WTC11 (cell line): ENCODE data around the gene SYT17. TPM values are rescaled to one million over a fixed set of nuclear protein-coding genes. Genes with fewer than 3 reads are reported as not detected.

Experiments used
- ATAC-seq: fragments of 200-7000 bp; cut with Tn5 transposase; 2 replicates; pipeline ENCODE4 v1.10.0; 2021; ENCODE audit warnings: mild to moderate bottlenecking, moderate library complexity
- CTCF ChIA-PET: fragments of 300-600 bp; sonication (Branson Sonifier 250); formaldehyde crosslinking; loops from one replicate; lab custom pipeline; 2021; ENCODE audit warnings: antibody characterized with exemption; lab: Charles Lee
- POLR2A ChIA-PET: fragments of 350-600 bp; sonication (Branson Sonifier 250); formaldehyde crosslinking; loops from one replicate; lab custom pipeline; 2021; ENCODE audit warnings: antibody characterized with exemption; lab: Charles Lee
- DNase-seq: peaks from one replicate; pipeline ENCODE4 v3.0.0; 2021; ENCODE audit warnings: low spot score
- H3K27ac Mint-ChIP-seq: 2 replicates; pipeline ENCODE4 v1.8.0; 2021; ENCODE audit warnings: mixed read lengths
- H3K27me3 Mint-ChIP-seq: 2 replicates; pipeline ENCODE4 v1.8.0; 2021; ENCODE audit warnings: low read depth, mild to moderate bottlenecking, moderate library complexity, mixed read lengths
- H3K36me3 Mint-ChIP-seq: 2 replicates; pipeline ENCODE4 v1.8.0; 2021; ENCODE audit warnings: mixed read lengths
- H3K4me1 Mint-ChIP-seq: 2 replicates; pipeline ENCODE4 v1.8.0; 2022; ENCODE audit warnings: mixed read lengths
- H3K4me3 Mint-ChIP-seq: 2 replicates; pipeline ENCODE4 v1.8.0; 2021; ENCODE audit warnings: mild to moderate bottlenecking, moderate library complexity, mixed read lengths
- H3K9me3 Mint-ChIP-seq: 2 replicates; pipeline ENCODE4 v1.8.0; 2021; ENCODE audit warnings: mixed read lengths
- CBFB ChIP-seq: sonication (generic); formaldehyde crosslinking; IDR thresholded peaks from 2 replicates; pipeline ENCODE4 v1.8.1; 2022; ENCODE audit warnings: mild to moderate bottlenecking, low read depth, missing genetic modification reagents
- CREB1 ChIP-seq: sonication (generic); formaldehyde crosslinking; IDR thresholded peaks from 2 replicates; pipeline ENCODE4 v1.8.0; 2023; ENCODE audit warnings: mild to moderate bottlenecking, missing genetic modification reagents
- ETV6 ChIP-seq: sonication (generic); formaldehyde crosslinking; IDR thresholded peaks from 2 replicates; pipeline ENCODE4 v1.8.1; 2022; ENCODE audit warnings: mild to moderate bottlenecking, missing genetic modification reagents
- JAZF1 ChIP-seq: fragments of 250-450 bp; sonication (Bioruptor Pico); IDR thresholded peaks from 2 replicates; pipeline ENCODE4 v1.9.0; 2021; ENCODE audit warnings: moderate library complexity, mild to moderate bottlenecking, inconsistent platforms
- NFATC4 ChIP-seq: fragments of 250-450 bp; sonication (Bioruptor Pico); IDR thresholded peaks from 2 replicates; pipeline ENCODE4 v1.9.0; 2021; ENCODE audit warnings: mild to moderate bottlenecking
- NR1H2 ChIP-seq: sonication (generic); formaldehyde crosslinking; IDR thresholded peaks from 2 replicates; pipeline ENCODE4 v1.9.0; 2021; ENCODE audit warnings: mild to moderate bottlenecking, moderate library complexity, missing genetic modification reagents
- NR2C2 ChIP-seq: sonication (generic); formaldehyde crosslinking; IDR thresholded peaks from 2 replicates; pipeline ENCODE4 v1.8.0; 2022; ENCODE audit warnings: mild to moderate bottlenecking, missing genetic modification reagents
- NR3C1 ChIP-seq: sonication (generic); formaldehyde crosslinking; conservative IDR thresholded peaks from 2 replicates; pipeline ENCODE4 v1.8.1; 2023; ENCODE audit warnings: low read depth, mild to moderate bottlenecking, missing genetic modification reagents
- TEAD1 ChIP-seq: sonication (generic); formaldehyde crosslinking; IDR thresholded peaks from 2 replicates; pipeline ENCODE4 v1.8.0; 2022; ENCODE audit warnings: mild to moderate bottlenecking, missing genetic modification reagents
- TEAD4 ChIP-seq: sonication (generic); formaldehyde crosslinking; IDR thresholded peaks from 2 replicates; pipeline ENCODE4 v1.8.0; 2022; ENCODE audit warnings: mild to moderate bottlenecking, missing genetic modification reagents
- TP53 ChIP-seq: sonication (generic); formaldehyde crosslinking; IDR thresholded peaks from 2 replicates; pipeline ENCODE4 v1.8.1; 2023; ENCODE audit warnings: mild to moderate bottlenecking, missing genetic modification reagents
- ZNF121 ChIP-seq: sonication (generic); formaldehyde crosslinking; IDR thresholded peaks from 2 replicates; pipeline ENCODE4 v1.8.0; 2023; ENCODE audit warnings: missing genetic modification reagents
- ZNF263 ChIP-seq: sonication (generic); formaldehyde crosslinking; IDR thresholded peaks from 2 replicates; pipeline ENCODE4 v1.8.1; 2022; ENCODE audit warnings: low read depth, mild to moderate bottlenecking, moderate library complexity, missing genetic modification reagents
- ZNF423 ChIP-seq: fragments of 250-450 bp; sonication (Bioruptor Pico); IDR thresholded peaks from 2 replicates; pipeline ENCODE4 v2.1.2; 2022; ENCODE audit warnings: mild to moderate bottlenecking, moderate library complexity
- total RNA-seq: library from RNA; stranded (reverse); gene quantifications from 3 replicates; pipeline ENCODE4 v1.2.3, GENCODE V29; 2021
- TF ChIP-seq, protein P1 (sequence below): fragments of 200-600 bp; IDR thresholded peaks from 2 replicates; pipeline ENCODE4 v1.8.0; 2022; ENCODE audit warnings: antibody characterized with exemption
- TF ChIP-seq, protein P2 (sequence below): sonication (generic); formaldehyde crosslinking; IDR thresholded peaks from 2 replicates; pipeline ENCODE4 v1.8.1; 2022; ENCODE audit warnings: missing genetic modification reagents, borderline replicate concordance
- TF ChIP-seq, protein P3 (sequence below): sonication (generic); formaldehyde crosslinking; IDR thresholded peaks from 2 replicates; pipeline ENCODE4 v1.8.1; 2023; ENCODE audit warnings: mild to moderate bottlenecking, missing genetic modification reagents
- TF ChIP-seq, protein P4 (sequence below): sonication (generic); formaldehyde crosslinking; IDR thresholded peaks from 2 replicates; pipeline ENCODE4 v1.8.0; 2022; ENCODE audit warnings: mild to moderate bottlenecking, missing genetic modification reagents
- TF ChIP-seq, protein P5 (sequence below): sonication (generic); formaldehyde crosslinking; IDR thresholded peaks from 2 replicates; pipeline ENCODE4 v1.8.1; 2022; ENCODE audit warnings: mild to moderate bottlenecking, moderate library complexity, missing genetic modification reagents
- TF ChIP-seq, protein P6 (sequence below): sonication (generic); formaldehyde crosslinking; IDR thresholded peaks from 2 replicates; pipeline ENCODE4 v1.8.0; 2022; ENCODE audit warnings: mild to moderate bottlenecking, missing genetic modification reagents
- TF ChIP-seq, protein P7 (sequence below): fragments of 250-450 bp; sonication (Bioruptor Pico); IDR thresholded peaks from 2 replicates; pipeline ENCODE4 v2.1.2; 2022; ENCODE audit warnings: mild to moderate bottlenecking, moderate library complexity

SYT17 gene
- total RNA-seq, 1 experiment from 2014 or later: 5.5 TPM

DNA sequence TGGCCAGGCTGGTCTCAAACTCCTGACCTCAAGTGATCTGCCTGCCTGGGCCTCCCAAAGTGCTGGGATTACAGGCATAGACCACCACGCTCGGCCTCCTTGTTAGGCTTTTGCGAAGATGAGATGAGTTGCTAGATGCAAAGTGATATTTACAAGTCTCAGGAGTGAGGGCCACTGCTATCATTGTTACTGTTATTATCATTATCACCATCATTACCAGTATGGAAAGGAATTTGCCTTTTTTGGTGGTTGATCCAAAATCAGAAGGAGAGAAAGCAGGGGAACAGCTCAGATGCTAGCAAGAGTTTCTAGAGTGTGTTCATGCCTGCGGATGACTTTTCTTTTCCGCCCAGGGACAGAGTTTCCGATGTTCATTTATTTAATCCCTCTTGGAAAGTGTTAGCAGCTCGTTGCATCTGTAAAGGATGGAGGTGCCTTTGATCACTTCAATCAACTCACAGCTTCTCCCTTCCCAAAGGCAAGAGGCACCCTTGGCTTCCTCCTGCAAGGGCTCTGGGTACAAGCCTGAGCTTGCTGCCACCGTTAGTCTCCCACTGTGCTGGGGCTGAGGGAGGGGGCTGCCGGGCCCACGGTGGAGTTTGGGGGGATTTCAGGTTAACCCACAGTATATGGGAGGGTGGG lies 32.7 kb upstream of the SYT17 start:
- ATAC-seq: no peak
- no peak for DNase-seq
- Mint-ChIP-seq H3K4me3 (no peak overlapping the region), H3K27me3 (no peaks in the 10 kb centered on the region), H3K9me3 (no peaks in the 10 kb centered on the region), H3K27ac (no peak overlapping the region), H3K36me3 (no peaks in the 10 kb centered on the region), H3K4me1 (peaks cover 36% of the 10 kb centered on the region)
- ChIA-PET CTCF (interaction anchor here (1.0 to 1.2 kb wide), 3 partner anchors 41 to 88 kb away, joined by 3 to 5 read pairs (median 3); no protein-coding TSS in a partner anchor), POLR2A (no interaction called here)
- TF ChIP-seq TEAD1 (CRISPR knock-in tag) (no peak), ETV6 (CRISPR knock-in tag) (no peak), CBFB (CRISPR knock-in tag) (no peak), TEAD4 (CRISPR knock-in tag) (no peak), NFATC4 (CRISPR knock-in tag) (no peak), ZNF263 (CRISPR knock-in tag) (no peak), ZNF121 (CRISPR knock-in tag) (no peak), JAZF1 (CRISPR knock-in tag) (no peak)
- TF ChIP-seq, protein P1, sequence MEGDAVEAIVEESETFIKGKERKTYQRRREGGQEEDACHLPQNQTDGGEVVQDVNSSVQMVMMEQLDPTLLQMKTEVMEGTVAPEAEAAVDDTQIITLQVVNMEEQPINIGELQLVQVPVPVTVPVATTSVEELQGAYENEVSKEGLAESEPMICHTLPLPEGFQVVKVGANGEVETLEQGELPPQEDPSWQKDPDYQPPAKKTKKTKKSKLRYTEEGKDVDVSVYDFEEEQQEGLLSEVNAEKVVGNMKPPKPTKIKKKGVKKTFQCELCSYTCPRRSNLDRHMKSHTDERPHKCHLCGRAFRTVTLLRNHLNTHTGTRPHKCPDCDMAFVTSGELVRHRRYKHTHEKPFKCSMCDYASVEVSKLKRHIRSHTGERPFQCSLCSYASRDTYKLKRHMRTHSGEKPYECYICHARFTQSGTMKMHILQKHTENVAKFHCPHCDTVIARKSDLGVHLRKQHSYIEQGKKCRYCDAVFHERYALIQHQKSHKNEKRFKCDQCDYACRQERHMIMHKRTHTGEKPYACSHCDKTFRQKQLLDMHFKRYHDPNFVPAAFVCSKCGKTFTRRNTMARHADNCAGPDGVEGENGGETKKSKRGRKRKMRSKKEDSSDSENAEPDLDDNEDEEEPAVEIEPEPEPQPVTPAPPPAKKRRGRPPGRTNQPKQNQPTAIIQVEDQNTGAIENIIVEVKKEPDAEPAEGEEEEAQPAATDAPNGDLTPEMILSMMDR: no peak
- TF ChIP-seq, protein P2, sequence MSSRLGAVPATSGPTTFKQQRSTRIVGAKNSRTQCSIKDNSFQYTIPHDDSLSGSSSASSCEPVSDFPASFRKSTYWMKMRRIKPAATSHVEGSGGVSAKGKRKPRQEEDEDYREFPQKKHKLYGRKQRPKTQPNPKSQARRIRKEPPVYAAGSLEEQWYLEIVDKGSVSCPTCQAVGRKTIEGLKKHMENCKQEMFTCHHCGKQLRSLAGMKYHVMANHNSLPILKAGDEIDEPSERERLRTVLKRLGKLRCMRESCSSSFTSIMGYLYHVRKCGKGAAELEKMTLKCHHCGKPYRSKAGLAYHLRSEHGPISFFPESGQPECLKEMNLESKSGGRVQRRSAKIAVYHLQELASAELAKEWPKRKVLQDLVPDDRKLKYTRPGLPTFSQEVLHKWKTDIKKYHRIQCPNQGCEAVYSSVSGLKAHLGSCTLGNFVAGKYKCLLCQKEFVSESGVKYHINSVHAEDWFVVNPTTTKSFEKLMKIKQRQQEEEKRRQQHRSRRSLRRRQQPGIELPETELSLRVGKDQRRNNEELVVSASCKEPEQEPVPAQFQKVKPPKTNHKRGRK: no peak

DNA sequence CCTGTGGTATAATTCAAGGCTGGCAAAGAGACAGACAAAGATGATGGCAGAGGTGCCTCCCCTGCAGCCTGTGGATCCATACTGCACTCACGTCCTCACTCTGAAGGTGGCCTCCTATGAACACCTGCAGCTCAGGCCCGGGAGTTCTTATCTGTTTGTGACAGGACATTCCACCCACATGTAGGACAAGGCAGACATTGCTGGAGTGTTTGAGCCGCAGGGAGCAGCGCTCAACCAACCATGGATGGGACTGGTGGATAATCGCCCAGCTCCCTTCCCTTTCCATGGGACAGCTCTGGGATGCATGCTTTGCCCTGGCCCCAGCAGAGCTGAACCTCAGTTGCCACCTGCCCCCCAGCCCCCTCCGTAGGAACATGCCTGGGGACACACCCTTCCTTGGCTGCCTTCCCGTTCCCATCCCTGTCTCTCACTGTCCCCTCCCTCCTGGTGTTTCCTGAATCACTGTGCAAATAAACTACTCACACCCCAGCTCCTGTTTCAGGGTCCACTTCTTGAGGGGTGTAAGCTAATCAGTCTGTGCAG lies 32.1 kb upstream of the SYT17 start:
- Mint-ChIP-seq H3K4me3 (no peak overlapping the region), H3K27ac (no peak overlapping the region), H3K9me3 (no peaks in the 10 kb centered on the region), H3K36me3 (no peaks in the 10 kb centered on the region), H3K4me1 (peaks cover 30% of the 10 kb centered on the region), H3K27me3 (no peaks in the 10 kb centered on the region)
- DNase-seq: no peak
- ATAC-seq: peak; percentile 24
- ChIA-PET POLR2A (interaction anchor here (0.6 kb wide), 1 partner anchor 1631 kb away, joined by 5 read pairs; no protein-coding TSS in a partner anchor), CTCF (interaction anchor here (1.0 to 1.2 kb wide), 3 partner anchors 42 to 88 kb away, joined by 3 to 5 read pairs (median 3); no protein-coding TSS in a partner anchor)
- TF ChIP-seq NR1H2 (CRISPR knock-in tag): no peak
- TF ChIP-seq, protein P3, sequence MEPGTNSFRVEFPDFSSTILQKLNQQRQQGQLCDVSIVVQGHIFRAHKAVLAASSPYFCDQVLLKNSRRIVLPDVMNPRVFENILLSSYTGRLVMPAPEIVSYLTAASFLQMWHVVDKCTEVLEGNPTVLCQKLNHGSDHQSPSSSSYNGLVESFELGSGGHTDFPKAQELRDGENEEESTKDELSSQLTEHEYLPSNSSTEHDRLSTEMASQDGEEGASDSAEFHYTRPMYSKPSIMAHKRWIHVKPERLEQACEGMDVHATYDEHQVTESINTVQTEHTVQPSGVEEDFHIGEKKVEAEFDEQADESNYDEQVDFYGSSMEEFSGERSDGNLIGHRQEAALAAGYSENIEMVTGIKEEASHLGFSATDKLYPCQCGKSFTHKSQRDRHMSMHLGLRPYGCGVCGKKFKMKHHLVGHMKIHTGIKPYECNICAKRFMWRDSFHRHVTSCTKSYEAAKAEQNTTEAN (CRISPR knock-in tag): no peak
- no peak for TF ChIP-seq JAZF1 (CRISPR knock-in tag)
- TF ChIP-seq ZNF263 (CRISPR knock-in tag): no peak
- TF ChIP-seq, protein P1: no peak
- no peak for TF ChIP-seq NR3C1 (CRISPR knock-in tag)
- no peak for TF ChIP-seq CREB1 (CRISPR knock-in tag)
- TF ChIP-seq ZNF423 (CRISPR knock-in tag): no peak
- TF ChIP-seq, protein P4, sequence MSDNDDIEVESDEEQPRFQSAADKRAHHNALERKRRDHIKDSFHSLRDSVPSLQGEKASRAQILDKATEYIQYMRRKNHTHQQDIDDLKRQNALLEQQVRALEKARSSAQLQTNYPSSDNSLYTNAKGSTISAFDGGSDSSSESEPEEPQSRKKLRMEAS (CRISPR knock-in tag): no peak
- TF ChIP-seq NR2C2 (CRISPR knock-in tag): no peak
- TF ChIP-seq TP53 (CRISPR knock-in tag): no peak
- TF ChIP-seq, protein P5, sequence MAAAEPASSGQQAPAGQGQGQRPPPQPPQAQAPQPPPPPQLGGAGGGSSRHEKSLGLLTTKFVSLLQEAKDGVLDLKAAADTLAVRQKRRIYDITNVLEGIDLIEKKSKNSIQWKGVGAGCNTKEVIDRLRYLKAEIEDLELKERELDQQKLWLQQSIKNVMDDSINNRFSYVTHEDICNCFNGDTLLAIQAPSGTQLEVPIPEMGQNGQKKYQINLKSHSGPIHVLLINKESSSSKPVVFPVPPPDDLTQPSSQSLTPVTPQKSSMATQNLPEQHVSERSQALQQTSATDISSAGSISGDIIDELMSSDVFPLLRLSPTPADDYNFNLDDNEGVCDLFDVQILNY (CRISPR knock-in tag): no peak
- TF ChIP-seq, protein P6, sequence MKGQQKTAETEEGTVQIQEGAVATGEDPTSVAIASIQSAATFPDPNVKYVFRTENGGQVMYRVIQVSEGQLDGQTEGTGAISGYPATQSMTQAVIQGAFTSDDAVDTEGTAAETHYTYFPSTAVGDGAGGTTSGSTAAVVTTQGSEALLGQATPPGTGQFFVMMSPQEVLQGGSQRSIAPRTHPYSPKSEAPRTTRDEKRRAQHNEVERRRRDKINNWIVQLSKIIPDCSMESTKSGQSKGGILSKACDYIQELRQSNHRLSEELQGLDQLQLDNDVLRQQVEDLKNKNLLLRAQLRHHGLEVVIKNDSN (CRISPR knock-in tag): no peak
- TF ChIP-seq, protein P7, sequence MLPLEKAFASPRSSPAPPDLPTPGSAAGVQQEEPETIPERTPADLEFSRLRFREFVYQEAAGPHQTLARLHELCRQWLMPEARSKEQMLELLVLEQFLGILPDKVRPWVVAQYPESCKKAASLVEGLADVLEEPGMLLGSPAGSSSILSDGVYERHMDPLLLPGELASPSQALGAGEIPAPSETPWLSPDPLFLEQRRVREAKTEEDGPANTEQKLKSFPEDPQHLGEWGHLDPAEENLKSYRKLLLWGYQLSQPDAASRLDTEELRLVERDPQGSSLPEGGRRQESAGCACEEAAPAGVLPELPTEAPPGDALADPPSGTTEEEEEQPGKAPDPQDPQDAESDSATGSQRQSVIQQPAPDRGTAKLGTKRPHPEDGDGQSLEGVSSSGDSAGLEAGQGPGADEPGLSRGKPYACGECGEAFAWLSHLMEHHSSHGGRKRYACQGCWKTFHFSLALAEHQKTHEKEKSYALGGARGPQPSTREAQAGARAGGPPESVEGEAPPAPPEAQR (CRISPR knock-in tag): no peak
